ENCODE measurements around the gene BTNL9. TPM values are rescaled to one million over a fixed set of nuclear protein-coding genes. Genes with fewer than 3 reads are reported as not detected.

BTNL9 gene
- polyA plus RNA-seq, 1 donor from 2014 or later: 13.9 TPM

DNA sequence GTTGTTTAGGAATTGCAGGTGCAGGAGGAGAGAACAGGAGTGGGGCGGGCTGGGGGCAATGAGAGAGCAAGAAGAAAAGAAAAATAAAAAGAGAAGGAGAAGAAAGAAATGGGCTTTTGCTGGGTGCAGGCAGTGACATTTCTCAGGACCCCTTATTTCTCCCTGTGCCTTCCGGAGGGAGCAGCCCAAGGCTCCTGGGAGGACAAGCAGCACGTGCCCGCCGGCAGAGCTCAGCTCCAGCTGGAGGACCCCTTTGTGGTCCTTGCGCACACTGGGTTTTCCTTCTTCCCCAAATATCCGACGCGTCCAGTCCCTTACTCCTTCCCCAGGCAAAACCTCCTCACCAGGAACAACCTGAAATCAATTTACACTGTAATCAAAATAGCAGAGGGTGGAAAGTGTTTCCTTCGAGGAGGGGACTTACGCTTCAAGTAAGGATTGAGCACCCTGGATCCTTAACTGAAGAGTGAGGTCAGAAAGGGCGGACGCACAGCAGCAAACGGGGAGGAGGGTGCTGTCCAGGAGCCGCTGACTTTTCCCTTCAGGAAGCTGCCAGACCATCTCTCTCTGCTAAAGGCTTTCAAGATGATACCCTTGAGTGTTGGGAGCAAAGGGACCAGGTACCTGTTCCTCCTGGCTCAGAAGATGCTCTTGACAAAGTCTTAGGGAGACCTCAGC is 2.1 kb downstream of the BTNL9 start:
- TF ChIP-seq EZH2 (IDR thresholded peaks at IDR 0.05; ENCODE audit: borderline replicate concordance, insufficient read depth, low read length, poor library complexity, severe bottlenecking): no peak
- TF ChIP-seq RAD21 (conservative IDR thresholded peaks at IDR 0.05): no peak
- TF ChIP-seq SMC3 (conservative IDR thresholded peaks at IDR 0.05; ENCODE audit: poor library complexity): no peak
- no peak for TF ChIP-seq TAF1 (IDR thresholded peaks at IDR 0.05; ENCODE audit: low read depth)
- TF ChIP-seq MXI1 (conservative IDR thresholded peaks at IDR 0.05; ENCODE audit: poor library complexity, severe bottlenecking): no peak
- TF ChIP-seq POLR2AphosphoS5 (IDR thresholded peaks at IDR 0.05): no peak
- TF ChIP-seq, protein P1, sequence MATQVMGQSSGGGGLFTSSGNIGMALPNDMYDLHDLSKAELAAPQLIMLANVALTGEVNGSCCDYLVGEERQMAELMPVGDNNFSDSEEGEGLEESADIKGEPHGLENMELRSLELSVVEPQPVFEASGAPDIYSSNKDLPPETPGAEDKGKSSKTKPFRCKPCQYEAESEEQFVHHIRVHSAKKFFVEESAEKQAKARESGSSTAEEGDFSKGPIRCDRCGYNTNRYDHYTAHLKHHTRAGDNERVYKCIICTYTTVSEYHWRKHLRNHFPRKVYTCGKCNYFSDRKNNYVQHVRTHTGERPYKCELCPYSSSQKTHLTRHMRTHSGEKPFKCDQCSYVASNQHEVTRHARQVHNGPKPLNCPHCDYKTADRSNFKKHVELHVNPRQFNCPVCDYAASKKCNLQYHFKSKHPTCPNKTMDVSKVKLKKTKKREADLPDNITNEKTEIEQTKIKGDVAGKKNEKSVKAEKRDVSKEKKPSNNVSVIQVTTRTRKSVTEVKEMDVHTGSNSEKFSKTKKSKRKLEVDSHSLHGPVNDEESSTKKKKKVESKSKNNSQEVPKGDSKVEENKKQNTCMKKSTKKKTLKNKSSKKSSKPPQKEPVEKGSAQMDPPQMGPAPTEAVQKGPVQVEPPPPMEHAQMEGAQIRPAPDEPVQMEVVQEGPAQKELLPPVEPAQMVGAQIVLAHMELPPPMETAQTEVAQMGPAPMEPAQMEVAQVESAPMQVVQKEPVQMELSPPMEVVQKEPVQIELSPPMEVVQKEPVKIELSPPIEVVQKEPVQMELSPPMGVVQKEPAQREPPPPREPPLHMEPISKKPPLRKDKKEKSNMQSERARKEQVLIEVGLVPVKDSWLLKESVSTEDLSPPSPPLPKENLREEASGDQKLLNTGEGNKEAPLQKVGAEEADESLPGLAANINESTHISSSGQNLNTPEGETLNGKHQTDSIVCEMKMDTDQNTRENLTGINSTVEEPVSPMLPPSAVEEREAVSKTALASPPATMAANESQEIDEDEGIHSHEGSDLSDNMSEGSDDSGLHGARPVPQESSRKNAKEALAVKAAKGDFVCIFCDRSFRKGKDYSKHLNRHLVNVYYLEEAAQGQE (IDR thresholded peaks at IDR 0.05; ENCODE audit: borderline replicate concordance): no peak
- TF ChIP-seq, protein P2, sequence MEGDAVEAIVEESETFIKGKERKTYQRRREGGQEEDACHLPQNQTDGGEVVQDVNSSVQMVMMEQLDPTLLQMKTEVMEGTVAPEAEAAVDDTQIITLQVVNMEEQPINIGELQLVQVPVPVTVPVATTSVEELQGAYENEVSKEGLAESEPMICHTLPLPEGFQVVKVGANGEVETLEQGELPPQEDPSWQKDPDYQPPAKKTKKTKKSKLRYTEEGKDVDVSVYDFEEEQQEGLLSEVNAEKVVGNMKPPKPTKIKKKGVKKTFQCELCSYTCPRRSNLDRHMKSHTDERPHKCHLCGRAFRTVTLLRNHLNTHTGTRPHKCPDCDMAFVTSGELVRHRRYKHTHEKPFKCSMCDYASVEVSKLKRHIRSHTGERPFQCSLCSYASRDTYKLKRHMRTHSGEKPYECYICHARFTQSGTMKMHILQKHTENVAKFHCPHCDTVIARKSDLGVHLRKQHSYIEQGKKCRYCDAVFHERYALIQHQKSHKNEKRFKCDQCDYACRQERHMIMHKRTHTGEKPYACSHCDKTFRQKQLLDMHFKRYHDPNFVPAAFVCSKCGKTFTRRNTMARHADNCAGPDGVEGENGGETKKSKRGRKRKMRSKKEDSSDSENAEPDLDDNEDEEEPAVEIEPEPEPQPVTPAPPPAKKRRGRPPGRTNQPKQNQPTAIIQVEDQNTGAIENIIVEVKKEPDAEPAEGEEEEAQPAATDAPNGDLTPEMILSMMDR (IDR thresholded peaks at IDR 0.05; ENCODE audit: poor library complexity, severe bottlenecking): no peak
- no peak for TF ChIP-seq EP300 (conservative IDR thresholded peaks at IDR 0.05; ENCODE audit: poor library complexity, severe bottlenecking)
- Histone ChIP-seq H3K79me2 (replicated peaks; ENCODE audit: insufficient read depth, low read length) (no peaks in the 10 kb centered on the region), H4K20me1 (ENCODE audit: insufficient read depth) (no peaks in the 10 kb centered on the region), H3K36me3 (ENCODE audit: insufficient read depth, low read length) (no peaks in the 10 kb centered on the region), H3K9ac (ENCODE audit: low read length) (no peak overlapping the region), H3K9me2 (ENCODE audit: insufficient read depth, low read length) (no peaks in the 10 kb centered on the region), H3K27me3 (ENCODE audit: insufficient read depth, low read depth, low read length) (peaks cover 10% of the 10 kb centered on the region), H3K4me2 (ENCODE audit: low read length) (no peak overlapping the region), H3K4me3 (ENCODE audit: low read length) (no peak overlapping the region), H3K9me3 (ENCODE audit: low read length) (no peaks in the 10 kb centered on the region), H3F3A (ENCODE audit: insufficient read depth, low read length, poor library complexity, severe bottlenecking) (no peaks in the 10 kb centered on the region), H2AFZ (ENCODE audit: low read depth, low read length) (no peak overlapping the region), H3K27ac (ENCODE audit: low read length) (no peak overlapping the region)

DNA sequence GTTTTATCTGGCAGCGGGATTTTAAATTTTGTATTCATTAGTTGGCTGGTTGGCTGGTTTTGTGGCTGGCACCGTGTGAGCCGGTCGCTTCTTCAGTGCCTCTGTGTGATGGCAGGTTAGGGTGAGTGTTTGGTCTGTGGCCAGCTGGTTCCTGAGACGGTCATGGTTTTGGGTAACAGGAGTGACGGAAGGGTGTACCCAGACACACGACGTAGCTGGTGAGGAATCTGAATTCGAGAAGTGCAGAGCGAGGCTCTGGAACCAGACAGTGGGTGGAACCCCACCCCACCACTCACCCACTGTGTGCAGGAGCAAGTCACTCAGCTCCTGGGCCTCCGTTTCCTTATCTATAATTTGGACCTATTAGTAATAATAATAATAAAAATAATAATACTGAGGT is 2.7 kb downstream of the BTNL9 start:
- H3F3A ChIP-seq (ENCODE audit: insufficient read depth, low read length, poor library complexity, severe bottlenecking): no peaks in the 10 kb centered on the region
- no peaks in the 10 kb centered on the region for H3K9me3 ChIP-seq (ENCODE audit: low read length)
- no peak overlapping the region for H3K4me2 ChIP-seq (ENCODE audit: low read length)
- peaks cover 12% of the 10 kb centered on the region for H3K27me3 ChIP-seq (ENCODE audit: insufficient read depth, low read depth, low read length)
- H2AFZ ChIP-seq (ENCODE audit: low read depth, low read length): no peak overlapping the region
- TF ChIP-seq TAF1 (IDR thresholded peaks at IDR 0.05; ENCODE audit: low read depth) (no peak), EZH2 (IDR thresholded peaks at IDR 0.05; ENCODE audit: borderline replicate concordance, insufficient read depth, low read length, poor library complexity, severe bottlenecking) (no peak), MXI1 (conservative IDR thresholded peaks at IDR 0.05; ENCODE audit: poor library complexity, severe bottlenecking) (no peak), POLR2AphosphoS5 (IDR thresholded peaks at IDR 0.05) (no peak), SMC3 (conservative IDR thresholded peaks at IDR 0.05; ENCODE audit: poor library complexity) (no peak), RAD21 (conservative IDR thresholded peaks at IDR 0.05) (no peak), EP300 (conservative IDR thresholded peaks at IDR 0.05; ENCODE audit: poor library complexity, severe bottlenecking) (no peak)
- TF ChIP-seq, protein P1 (IDR thresholded peaks at IDR 0.05; ENCODE audit: borderline replicate concordance): no peak
- TF ChIP-seq, protein P2 (IDR thresholded peaks at IDR 0.05; ENCODE audit: poor library complexity, severe bottlenecking): no peak
- no peaks in the 10 kb centered on the region for H3K9me2 ChIP-seq (ENCODE audit: insufficient read depth, low read length)
- H3K9ac ChIP-seq (ENCODE audit: low read length): no peak overlapping the region
- no peaks in the 10 kb centered on the region for H3K36me3 ChIP-seq (ENCODE audit: insufficient read depth, low read length)
- no peak overlapping the region for H3K4me3 ChIP-seq (ENCODE audit: low read length)
- no peak overlapping the region for H3K27ac ChIP-seq (ENCODE audit: low read length)
- no peaks in the 10 kb centered on the region for H4K20me1 ChIP-seq (ENCODE audit: insufficient read depth)
- H3K79me2 ChIP-seq (replicated peaks; ENCODE audit: insufficient read depth, low read length): no peaks in the 10 kb centered on the region

Measured in neural cell (in vitro differentiated cells).